NCI-H2227 treated with DMSO at 0.1 percent for 48 hours (cell line): ENCODE measurements around the gene DYNAP.
A peak's percentile ranks its signal among the peaks of the same experiment; 100 is the strongest.

Experiments used
- DNase-seq: peaks from one replicate; lab custom pipeline; 2025; lab: John Stamatoyannopoulos, UW

The DYNAP gene, protein sequence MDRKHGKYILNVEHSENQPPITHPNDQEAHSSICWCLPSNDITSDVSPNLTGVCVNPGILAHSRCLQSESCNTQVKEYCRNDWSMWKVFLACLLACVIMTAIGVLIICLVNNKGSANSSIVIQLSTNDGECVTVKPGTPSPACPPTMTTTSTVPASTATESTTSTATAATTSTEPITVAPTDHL

DNA sequence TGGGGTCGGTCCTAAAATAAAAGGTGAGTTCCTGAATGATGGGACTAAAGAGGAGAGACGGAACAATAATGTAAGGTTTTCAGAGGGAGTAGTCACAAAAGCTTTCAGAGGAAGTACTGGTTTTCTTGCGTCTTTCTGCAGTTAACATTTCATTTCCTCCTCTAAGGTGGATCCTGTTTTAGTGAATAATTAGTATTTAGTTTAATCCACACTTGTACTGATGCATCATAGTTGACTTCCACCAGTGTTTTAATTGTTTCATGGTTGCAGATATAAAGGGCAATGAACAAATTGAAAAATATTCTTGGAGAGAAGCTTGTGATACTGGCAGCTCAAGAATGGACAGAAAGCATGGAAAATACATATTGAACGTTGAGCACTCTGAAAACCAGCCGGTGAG, at the start of gene DYNAP:
Gene DYNAP (plus strand): TSS at position 301 of the 400 bp plus-strand sequence. CDS start 38 bp downstream, at position 339.
- no peak for DNase-seq

DNA sequence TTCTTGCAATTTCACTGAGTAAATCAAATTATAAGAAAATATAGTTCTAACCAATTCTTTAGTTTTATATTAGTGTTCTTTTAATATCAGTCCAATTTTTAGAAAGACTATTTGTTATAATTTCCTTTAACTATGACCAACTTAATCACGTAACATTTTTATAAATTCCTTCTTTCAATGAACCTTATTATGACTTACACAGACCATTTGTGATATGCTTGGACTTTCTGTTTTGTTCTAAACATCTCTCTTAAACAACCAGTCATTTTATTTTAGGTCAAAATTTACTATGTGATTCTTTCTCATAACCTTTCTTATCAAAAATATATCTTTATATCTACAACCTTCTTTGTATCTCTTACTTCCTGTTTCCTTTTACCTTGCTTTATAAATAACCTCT, 39.5 kb upstream of the DYNAP start:
- no peak for DNase-seq

DNA sequence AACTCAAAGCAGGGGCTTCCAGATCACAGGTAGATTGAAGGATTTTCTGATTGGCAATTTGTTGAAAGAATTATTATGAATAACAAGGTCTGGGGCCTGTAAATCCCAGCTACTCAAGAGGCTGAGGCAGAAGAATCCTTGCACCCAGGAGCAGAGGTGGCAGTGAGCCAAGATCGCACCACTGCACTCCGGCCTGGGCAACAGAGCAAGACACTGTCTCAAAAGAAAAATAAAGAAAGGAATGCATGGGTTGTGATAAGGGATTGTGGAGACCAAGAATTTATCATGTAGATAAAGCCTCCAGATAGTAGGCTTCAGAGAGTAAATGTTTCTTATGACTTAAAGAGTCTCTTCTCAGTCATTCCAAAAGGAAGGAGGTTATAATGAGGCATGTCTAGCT, 35.8 kb upstream of the DYNAP start:
- DNase-seq = no peak

DNA sequence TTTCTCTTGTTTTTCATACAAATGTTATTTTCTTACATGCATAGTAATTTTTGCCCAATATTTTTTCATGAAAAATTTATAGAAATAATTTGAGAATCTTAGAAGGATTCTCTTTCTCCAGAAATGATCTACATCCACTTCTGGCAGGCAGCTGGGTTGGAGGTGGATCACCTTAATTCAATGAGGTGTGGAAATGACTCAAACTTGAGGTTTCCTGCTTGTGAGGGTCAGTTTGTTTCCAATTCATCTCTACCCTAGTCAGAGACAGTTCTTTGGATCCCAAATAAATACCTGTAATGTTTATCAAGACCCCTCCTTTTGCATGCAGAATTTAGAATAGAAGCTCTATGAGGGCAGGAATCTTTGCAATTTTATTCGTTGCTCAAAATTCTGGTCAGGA, 35.0 kb upstream of the DYNAP start:
- DNase-seq = no peak

DNA sequence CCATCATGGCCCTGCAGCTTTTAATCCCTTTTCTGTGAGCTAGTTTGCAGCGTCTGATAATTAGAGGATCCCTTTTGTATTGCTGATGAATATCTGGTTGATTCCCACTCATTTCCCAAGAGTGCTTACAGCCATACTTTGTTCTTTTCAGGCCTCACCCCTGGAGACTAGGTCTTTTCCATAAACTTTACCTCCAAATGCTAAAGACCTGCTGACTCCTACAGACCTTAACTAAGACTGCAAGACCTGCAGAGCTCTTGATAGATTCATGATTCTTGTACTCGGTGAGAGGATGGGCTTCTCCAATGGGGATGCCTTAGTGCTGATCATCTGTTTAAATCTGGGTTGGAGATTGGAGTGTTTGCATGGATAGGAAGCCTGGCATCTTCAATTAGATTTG, 33.1 kb upstream of the DYNAP start:
- no peak for DNase-seq

DNA sequence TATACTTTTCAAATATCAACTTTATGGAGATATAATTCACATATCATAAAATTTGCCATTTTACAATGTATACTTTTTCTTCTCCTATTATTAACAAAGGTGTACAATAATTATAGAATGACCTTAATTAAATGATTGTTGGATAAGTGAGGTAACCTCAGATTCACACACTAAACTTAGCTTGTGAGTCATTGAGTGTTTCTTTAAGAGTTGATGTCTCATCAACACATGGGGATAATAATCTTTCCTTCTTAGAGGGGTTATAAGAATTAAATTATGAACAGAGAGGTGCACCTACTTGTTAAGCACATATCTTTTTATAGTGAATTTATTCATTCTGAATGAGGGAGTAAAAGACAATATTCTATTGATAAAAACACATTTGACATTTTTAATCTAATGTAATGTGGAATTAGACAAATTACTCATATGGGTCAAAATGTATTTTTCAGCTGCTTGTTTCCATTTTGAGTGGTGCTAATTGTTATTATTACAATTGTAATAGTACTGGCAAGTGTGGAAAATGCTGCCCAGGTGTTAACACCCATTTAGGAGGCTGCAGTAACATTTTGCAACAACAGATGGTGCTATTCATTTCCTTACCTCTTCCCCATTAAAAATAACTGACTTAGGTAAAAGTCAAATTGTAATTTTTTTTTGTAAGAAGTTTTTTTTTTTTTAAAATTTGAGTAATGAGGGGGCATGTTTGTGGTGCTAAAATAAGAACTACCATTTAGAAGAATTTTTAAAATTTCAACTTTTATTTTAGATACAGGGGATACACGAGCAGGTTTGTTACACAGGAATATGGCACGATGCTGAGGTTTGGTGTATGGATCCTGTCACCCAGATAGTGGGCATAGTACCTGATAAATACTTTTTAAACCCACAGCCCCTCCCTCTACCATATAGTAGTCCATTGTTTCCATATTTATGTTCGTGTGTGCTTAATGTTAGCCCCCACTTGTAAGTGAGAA, 32.1 kb upstream of the DYNAP start:
- DNase-seq = peak; percentile 19

DNA sequence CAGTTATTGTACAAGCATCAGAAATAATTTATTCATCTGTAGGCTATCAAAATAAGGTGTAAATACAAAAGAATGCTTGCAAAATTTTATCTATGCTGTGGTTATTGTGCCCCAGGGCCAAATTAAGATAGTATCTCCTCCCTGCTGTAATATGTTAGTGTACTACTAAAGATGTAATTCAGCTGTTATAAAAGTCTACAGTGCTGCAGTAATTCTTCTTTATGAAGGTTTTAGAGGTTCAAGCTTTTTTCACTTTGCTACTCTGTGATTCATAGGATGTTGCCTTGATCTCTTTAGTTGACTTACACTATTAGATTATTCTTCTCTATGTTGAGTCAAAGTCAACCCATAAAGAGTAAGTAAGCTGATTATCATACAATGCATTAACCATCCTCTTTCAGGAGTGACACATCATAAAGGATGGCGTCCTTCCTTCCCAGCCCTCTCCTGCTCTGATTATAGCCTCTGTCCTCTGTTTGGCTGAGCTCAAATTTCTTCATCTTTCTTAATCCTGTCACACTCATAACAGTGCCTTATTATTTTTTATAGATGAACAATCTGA, 29.3 kb upstream of the DYNAP start:
- DNase-seq = no peak

DNA sequence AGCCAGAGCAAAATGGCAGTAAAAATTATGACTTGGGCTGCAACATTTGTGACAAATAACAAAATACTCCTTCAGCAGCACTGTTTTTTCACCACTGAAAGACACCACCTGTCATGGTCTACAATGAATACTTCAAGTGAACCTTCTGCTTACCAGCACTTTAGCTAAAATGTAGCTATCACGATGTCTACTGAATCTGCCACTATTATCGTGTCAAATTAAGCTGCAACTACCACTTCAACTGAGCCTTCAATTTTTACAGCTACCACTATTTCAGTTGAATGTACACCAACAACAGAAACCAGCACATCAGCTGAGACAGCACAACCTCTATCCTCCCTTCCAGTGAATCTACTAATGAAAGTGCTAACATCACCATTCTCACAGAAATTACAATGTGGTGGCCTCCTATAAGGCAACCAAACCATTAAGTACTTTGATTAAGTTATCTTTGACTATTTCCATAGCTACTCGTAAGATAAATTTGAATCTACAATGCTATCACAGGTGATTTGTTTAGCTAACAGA, 10.8 kb upstream of the DYNAP start:
- no peak for DNase-seq

DNA sequence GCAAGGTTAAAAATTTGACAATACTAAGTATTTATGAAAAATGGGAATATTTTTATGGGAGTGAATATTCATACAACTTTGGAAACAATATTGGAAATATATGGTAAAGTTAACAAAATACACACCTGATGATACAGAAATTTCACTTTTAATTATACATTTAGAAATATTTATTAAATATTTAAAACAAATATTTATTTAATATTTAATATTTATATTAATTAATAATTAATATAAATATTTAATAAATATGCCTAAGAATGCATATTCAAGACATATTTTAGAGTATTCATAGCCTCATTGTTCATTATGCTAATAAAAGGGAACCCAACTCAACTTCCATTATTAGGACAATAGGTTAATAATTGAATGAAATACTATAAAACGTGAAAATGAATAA, 7.0 kb upstream of the DYNAP start:
- DNase-seq = no peak

DNA sequence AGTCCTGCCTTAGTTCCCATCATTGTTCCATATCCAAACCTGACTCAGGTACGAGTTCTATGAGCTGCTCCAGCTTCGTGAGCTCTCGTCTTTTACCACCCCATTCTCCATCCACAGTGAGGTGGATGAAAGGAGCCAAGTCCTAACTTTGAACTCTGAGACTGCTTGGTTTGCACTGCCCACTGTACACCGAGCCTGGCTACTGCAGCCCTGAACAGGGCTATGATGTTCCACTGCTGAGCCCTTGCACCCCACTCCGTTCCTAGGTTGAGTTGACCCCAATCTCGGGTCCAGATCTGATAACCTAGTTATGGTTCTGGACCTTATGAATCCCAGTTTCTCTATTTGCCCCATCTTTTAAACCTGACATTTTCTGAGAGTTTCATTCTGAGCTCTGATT, 5.3 kb upstream of the DYNAP start:
- DNase-seq = no peak

DNA sequence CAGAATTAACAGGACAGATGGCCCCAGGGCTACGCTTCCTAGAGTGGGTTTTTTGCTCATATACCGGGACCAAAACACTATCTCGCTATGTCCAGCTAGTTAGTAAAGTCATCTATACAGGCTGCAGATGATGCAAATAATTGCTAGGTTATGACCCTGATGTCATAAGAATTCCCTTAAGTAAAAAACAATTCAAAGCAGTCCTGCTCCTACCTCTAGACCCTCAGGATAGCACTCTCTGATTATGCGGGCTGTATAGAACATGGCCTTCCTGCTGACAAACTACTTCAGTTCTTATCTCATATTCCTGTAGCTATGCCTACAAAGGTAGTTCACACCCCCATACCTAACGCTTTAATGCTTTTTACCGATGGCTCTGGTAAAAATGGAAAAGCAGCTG, 13.2 kb downstream of the DYNAP start:
- DNase-seq = no peak

DNA sequence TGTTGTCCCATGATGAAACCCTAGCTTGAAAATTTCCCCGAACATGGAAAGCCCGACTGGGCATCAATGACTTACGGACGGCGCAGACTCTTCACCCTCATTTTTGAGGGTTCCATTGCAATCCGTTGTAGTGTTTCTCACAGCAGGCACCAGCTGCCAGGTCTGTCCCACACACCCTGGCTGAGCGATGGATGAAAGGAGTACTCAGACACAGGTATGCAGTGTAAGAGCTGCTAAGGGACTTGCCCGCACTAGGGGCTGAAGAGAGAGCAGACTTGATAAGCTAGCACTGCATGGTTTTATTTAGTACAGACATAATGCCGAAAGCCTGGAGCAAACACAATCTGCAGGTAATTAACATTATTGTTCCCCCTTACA, 15.8 kb downstream of the DYNAP start:
- no peak for DNase-seq

DNA sequence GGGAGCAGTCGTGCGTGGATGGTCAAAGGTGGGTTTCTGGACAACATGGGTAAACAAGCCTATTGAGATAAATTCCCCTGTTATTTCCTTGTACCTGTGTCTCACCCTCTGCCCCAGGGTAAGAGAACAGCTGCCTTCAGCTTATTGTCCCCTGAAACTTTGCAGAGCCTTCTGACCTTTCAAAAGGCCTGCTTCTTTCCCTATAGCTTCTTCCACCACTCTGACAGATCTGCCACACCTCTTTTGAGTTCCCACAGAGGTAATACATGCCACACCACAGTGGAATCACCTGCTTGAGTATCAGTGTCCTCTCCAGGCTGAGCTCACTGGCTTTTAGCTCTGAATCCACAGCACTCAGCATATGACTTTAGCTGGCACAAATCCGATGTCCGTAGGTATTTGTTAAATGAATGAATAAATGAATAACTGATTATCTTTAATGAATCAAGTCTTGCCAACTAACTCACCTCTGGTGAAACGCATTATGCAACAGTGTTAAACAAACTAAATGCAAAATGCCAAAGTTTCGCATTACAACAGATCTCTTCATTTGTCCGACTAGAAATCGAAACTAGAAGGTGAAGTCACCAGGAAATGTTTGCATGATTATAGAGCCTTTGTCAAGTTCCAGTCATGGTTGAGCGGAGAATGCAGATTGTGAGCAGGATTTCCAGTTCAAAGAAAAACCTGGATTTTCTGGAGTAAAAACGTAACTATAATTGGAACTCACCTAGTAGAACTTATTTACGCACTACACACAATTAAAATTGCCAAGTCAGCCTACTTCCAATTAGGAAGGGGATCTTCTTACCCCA, 16.4 kb downstream of the DYNAP start:
- DNase-seq = no peak

DNA sequence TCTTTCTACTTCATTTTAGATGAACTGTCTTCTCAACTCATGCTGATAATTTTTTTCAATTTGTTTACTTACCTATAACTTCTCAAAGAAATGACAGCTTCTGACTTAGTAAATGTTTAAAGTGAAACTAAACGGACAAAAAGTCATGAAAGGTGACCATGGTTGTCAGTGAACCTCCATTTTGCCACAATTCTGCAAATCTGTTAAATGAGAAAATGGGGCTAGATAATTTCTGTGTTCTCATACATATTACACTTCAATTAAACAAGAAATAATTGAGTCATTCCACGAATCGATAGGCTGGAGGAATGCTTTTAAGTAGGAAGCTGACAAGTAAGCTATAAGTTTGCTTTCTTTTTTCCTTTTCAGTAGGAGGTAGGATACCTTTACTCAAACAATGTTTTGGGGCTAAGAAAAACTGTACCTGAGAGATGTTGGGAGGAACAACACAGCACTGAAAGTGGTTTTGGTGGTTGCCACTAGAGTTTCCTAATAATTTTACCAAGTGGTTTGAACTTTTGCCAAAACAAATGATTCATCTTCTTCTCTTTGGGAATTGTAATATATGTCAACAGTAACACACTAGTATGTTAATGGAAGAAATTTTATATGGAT, 17.1 kb downstream of the DYNAP start:
- no peak for DNase-seq

DNA sequence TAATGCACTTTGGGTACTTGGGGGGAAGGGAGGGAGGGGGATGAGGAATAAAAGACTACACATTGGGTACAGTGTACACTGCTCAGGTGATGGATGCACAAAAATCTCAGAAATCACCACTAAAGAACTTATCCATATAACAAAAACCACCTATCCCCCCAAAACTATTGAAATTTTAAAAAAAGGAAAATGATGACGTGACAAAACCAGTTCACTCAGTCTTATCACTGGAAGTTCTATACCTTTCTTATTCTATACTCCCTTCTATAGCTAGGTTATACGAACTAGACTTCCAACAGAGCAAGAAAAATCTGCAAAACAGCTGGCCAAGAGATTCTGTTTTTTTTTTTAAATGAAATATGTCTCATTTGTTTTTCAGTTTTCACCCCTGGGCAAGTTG, 20.8 kb downstream of the DYNAP start:
- no peak for DNase-seq

DNA sequence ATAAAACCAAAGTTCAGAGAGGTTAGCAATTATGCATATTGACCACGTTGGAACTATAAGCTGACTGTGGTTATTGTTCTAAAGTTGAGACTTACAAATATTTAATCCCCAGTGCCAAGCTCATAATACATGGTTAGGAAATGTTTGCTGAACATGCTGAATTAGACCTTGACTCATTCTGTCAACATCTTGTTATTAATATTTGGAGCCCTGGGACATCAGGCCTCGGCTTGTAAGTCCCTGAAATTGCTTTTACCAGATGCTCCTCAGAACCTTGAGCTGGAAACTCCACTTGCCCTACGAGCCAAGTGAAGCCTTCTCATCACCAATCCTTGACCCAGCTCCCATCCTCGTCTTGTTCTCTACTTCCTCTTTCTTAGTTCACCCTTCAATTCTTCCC, 21.2 kb downstream of the DYNAP start:
- no peak for DNase-seq

DNA sequence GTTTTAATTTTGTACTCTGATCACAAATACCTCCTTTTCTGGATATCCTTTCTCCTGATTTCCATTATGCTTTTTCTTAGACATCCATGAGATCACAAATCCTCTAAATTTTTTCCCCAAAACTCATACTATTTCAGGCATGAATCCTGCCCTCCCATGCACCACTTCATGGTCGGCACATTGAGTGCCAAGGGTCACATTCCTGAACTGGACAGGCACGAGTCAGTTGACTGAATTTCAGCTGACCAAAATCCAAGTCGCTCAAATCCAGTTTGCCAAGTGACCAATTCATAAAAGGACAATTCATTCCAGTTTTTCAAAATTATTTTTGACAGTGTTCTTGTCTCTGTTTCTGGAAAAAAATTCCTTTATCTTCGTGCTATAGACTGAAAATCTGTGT, 22.1 kb downstream of the DYNAP start:
- DNase-seq = no peak

DNA sequence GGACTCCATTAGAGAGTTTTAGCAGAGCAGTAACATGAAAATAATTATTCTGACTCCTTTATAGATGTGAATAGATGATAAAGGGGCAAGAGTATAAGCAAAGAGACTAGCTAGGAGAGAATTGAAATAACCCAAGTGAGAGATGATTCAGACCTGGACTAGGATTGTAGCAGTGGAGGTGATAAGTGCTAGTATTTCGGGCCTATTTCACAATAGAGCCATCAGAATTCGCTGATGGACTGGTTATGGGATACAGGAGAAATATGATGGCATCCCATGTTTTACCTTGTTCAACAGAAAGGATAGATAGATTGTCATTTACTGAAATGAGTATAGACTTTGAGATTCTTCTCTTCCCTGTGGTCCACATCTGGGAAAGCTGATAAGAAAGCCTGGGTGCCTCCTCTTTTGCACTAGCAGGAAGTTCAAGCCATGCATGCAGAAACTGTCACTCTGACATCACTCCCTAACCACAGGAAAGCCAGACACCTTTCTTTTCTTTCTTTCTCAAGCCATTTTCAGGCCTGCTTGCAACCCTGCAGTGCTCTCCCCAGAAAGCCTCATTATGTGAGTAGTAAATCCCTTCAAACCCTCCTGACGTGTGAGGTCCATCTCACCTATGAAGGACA, 25.3 kb downstream of the DYNAP start:
- DNase-seq = no peak

DNA sequence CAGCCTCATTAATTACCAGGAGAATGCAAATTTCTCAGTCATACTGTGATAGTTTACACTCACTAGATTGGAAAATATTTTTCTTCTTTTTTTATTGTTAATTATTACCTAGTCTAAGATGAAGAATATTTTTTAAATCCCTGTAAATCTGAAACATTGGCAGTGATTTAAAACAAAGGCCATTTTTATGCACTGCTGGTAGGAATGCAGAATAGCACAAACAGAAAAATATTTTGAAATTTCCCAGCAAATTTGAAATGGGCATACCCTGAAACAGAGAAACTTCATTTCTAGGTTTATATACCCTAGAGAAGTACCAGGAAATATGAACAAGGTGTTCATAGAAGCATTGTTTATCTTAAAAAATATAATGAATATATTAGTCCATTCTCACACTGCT, 31.0 kb downstream of the DYNAP start:
- DNase-seq = no peak

DNA sequence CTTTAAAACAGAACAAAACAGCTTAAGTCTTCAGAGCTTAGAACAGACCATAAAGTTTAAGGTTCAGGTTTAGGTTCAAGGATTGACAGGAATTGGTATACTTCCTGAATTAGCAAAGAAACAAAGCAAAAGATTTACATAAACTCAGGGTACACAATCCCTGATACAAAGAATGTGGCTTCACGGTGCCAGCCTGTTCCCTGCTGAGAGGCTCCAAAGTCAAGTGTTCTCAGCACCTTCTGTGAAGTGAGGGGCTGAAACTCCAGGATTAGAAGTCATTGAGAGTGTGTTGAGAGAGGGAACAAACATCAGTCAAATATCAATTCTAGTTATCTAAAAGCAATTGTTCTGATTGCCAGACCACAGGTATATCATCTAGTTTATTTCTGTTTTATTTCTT, 35.7 kb downstream of the DYNAP start:
- DNase-seq = no peak

DNA sequence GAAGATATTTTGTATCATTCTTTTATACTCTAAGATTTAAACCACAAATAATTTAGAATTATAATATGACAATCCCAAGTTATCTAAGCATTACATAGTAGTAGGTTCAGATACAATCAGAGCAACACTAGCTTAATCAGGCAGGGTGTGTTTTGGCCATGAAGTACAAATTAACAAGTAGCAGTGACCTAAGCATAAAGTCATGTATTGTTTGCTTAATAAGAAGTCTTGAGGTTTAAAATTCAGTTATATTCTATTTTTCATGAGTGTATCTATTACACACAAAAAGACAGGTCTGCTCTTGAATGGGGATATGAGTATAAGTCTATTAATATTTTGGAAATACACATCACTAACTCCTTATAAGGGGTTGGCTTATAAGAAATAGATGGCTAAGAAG, 39.9 kb downstream of the DYNAP start:
- DNase-seq = no peak
